Stromal cell of bone marrow (primary cell): ENCODE results near the gene UBE2J2.

Source experiments
- DNase-seq: peaks from one replicate; pipeline ENCODE4 v3.0.0-alpha.2; 2012; ENCODE audit warnings: low read depth

UBE2J2 gene

DNA sequence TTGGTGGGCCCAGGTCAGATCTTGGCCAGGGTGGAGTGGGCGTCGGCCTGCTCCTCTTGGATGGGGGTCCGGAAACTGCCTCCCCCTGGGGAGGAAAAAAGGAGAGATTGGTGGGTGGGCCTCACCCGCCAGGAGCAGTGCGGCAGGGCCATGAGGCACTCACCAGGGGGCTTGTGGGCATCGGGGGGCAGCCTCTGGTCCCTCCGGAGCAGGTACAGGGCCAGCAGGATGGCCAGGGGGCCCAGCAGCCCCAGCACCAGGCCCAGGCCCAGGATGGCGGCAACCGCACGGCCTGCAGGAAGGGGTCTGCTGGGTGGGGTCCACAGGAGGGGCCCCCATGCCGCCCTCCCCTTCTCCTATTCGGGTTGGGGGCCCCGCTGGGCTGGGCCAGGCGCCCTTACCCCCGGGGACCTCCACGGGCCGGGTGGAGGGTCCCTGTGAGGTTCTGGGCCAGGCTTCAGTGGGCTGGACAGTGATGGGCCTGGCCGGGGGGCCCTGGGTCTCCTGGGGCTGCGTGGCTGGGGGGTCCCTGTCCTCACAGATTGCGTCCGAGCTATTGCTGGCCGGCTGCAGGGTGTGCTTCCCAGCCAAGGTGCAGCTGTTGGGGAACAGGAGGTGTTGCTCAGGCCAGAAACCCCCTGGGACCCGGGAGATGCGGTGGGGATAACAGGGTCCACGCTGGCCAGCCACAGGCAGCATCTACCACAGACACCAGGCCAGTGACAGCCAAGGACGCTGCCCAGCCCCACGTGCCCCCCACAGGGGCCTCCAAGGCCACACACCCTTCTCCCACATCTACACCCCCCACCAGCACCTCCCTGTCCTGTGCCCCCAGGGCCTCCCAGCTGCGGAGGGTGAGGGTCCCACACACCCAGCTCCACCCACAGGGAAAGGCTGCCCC is 61.9 kb downstream of the UBE2J2 start:
- DNase-seq: no peak

DNA sequence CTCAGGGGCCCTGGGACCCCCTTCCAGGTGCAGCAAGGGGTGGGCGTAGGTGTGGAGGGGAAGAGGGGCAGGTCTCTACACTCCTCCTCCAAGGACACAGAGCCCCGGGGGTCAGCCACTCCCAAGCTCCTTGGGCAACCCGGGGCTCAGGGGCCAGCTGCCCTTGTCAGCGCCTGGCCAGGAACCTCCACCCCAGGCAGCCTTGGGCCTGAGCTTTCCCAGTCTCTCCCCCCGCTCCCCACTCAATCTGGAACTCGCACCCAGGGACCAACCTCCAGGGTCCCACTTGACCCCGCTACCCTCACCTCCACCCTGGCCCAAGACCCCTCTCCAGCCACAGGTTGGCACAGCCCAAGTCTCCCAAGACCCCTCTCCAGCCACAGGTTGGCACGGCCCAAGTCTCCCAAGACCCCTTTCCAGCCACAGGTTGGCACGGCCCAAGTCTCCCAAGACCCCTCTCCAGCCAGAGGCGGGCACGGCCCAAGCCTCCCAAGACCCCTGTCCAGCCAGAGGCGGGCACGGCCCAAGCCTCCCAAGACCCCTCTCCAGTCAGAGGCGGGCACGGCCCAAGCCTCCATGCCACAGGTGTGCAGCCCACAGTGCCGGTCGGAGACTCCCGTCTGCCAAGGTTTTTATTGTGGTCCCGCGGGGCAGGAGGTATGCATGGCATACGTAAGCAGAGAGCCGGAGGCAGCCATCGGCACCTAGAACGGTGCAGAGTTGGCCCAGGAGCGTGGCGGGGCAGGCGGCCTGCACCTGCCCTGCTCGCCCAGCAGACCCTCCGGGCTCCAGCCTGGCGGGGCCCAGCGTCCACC is 62.7 kb downstream of the UBE2J2 start:
- no peak for DNase-seq

DNA sequence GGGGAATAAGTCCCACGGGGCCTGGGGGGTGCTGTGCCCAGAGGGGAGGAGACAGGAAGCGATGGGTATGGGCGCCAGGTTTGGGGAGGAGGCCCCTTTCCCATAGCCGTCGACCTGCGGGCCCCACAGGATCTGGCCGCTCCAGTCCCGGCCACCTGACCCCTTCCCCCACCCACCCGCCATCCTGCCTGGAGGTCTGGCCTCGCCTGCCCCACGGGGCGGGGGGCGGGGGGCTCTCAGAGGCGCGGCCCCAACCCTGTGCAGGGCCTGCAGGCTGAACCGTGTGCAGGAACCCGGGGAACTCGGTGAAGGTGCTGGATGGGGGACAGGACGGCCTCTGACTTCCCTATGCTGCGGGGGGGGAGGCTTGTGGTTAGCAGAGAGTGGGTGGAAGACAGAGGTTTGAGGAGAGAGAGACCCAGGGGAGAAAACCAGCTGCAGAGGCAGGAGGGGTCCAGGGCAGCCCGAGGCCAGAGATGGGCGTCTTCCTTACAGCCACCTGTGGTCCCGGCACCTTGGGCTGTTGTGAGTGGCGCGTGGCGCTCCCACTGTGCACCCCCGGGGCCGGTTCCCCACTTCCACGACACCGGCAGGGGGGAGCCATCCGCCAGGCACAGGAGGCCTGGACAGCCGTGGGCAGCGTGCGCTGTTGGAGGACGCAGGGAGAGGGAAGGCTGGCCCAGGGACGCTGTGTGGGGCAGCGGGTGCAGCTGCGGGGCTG is 64.8 kb downstream of the UBE2J2 start:
- no peak for DNase-seq

DNA sequence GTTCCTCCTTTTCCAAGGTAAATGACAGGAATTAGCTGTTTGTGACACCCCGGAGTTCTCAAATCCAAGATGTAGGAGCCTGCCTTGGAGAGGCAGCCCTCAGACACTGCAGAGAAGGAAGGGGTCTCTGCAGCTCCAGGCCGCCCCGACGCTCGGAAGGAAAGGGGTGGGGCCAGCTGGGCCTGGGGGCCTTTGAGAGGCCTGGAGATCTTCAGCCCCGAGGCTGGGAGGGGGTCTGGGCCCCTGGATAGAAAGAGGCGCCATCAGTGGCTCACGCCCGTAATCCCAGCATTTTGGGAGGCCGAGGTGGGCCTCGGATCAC is 66.1 kb downstream of the UBE2J2 start:
- no peak for DNase-seq

DNA sequence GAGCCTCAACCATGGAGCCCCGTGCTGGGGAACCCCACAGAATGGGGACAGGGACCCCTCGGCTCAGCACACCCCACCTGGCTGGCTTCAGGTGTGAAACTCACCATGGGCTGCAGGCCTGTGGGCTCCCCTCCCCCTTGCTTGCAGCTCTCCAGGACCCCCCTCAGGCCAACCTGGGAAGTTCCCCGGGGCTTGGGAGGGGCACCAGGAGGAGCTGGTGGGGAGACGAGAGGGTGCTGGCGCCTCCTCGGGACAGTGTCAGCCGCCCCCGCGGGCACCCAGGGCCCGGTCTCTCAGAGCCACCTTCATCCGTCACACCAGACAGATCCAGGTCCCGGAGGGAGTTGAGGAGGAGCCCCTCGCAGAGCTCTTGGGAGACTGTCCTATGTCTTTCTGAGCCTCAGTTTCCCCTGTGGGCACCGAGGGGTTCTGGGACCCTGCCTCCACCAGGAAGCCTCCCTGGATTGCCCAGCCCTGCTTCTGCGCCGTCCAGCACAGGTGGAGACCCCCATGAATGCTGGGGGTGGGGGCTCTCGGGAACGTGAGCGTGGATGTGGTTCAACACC is 66.6 kb downstream of the UBE2J2 start:
- no peak for DNase-seq

DNA sequence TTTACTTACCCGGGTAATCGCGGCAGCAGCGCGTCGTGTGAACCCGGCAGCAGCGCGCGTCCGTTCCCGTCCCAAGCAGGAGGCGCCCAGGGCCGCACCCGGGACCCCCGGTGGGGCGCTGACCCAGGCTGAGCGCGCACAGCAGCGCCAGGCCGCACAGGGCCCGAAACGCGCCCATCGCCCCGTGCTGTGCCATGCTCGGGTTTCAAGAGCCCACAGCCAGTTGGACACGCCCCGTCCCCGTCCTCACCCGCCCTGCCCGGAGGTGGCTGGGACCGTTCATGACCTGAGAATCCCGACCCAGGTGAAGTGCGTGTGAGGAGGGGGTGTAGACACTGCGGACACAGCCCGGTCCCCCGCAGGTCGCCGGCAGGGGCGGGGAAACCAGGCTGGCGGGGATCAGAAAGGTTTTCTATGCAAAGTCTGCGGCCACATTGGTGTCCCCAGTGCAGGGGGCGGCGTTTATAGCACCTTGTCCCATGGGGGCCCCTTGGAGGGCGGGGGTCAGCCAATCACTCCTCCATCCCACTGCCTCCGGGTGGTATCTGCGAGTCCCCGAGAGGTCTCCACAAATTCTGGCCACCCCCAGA is 67.2 kb downstream of the UBE2J2 start, which contains the start of gene TNFRSF18:
Gene TNFRSF18 (minus strand): TSS at position 217 of the 590 bp plus-strand sequence. CDS start 21 bp downstream, at position 196.
- DNase-seq: no peak

DNA sequence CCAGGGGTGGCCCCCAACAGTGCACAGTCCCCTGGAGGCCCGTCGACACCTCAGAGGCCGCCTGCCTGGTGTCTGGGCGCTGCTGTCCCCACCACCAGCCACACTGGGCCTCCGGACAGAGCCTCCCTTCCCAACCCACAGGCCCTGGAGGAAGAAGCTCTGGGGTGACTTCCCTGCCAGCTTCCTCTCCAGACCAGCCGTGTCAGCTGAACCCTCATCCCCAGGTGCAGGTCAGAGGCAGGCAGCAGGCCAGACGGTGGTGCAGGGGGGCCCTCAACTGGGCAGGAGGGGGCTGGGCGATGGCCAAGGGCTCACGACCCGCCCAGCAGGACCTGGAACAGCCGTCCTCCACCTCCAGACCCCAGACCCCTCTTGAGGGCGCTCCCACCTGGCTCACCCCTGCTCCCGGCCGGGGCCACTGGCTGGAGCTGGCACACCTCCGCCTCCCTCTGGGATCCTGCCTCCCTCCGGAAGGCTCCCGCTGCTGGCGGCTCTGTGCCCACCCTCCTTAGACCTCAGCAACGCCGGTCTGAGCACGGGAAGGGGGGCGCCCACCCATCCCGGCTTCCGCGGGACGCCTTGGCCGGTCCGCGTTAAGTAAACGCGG is 67.8 kb downstream of the UBE2J2 start:
- no peak for DNase-seq

DNA sequence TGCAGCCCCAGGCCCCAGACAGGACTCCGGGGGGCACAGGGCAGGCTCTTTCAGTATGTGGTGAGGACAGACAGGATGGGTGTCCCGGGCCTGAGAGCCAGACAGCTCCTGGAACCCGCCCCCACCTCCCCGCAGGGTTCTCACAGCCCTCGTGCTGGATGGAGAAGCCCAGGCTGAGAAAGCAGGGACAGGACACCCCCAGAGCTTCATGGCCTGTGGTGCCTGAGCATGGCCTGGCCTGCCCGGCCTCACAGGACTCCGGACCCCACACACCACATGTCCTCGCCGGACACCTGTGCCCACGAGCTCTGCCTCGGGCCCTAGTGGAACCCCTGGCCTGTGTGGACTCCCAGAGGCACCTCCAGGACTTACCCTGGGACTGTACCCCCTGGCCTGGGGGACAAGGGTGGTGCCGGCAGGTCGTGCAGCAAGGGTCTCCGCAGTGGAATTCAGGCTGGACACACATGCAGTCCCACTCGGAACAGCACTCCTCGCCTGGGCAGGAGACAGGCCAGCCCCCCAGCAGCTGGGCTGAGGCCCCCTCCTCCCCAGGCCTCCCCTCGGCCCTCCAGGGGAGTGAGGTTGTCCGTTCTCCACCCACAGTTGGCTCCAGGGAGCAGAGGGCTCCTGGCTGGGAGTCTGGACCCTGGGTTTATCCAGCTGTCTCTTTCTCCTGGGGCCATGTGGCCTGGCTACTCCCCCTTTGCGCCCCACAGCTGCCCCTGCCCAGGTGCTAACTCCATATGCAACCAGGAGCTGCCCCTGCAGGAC is 68.5 kb downstream of the UBE2J2 start:
- no peak for DNase-seq

DNA sequence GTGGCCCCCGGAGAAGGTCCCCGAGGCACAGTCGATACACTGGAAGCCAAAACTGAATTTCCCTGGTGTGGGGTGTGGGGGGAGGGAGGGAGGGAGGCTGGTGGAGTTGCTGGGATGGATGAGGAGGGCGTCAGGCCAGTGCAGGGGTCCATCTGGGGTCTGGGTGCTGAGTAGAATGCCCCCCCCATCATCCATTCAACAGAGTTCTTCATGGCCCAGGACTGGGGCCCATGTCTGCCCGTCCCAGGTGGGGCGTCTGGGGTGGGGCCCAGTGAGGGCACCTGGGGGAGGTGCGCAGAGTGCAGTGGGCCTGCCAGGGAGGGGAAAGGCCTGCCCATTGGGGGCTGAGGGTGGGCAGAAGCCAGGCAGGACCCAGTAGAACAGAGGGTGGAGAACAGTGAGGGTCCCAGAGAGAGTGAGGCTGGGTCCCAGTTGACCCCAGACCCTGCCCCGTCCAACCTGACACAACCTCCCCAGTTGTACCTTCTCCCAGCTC is 69.2 kb downstream of the UBE2J2 start:
- no peak for DNase-seq
